ENCODE data around the gene UCK2. TPM values are rescaled to one million over a fixed set of nuclear protein-coding genes. Genes with fewer than 3 reads are reported as not detected.
A peak's percentile ranks its signal among the peaks of the same experiment; 100 is the strongest.
"Not testable (repeated sequence)": the region's sequence is repeated elsewhere in the genome, so short reads cannot be mapped to it uniquely, and the experiment has no call there.

UCK2 gene
- total RNA-seq (2014; rRNA removed; shearing (Covaris generic)) = 158 and 160 TPM in 2 replicates

DNA sequence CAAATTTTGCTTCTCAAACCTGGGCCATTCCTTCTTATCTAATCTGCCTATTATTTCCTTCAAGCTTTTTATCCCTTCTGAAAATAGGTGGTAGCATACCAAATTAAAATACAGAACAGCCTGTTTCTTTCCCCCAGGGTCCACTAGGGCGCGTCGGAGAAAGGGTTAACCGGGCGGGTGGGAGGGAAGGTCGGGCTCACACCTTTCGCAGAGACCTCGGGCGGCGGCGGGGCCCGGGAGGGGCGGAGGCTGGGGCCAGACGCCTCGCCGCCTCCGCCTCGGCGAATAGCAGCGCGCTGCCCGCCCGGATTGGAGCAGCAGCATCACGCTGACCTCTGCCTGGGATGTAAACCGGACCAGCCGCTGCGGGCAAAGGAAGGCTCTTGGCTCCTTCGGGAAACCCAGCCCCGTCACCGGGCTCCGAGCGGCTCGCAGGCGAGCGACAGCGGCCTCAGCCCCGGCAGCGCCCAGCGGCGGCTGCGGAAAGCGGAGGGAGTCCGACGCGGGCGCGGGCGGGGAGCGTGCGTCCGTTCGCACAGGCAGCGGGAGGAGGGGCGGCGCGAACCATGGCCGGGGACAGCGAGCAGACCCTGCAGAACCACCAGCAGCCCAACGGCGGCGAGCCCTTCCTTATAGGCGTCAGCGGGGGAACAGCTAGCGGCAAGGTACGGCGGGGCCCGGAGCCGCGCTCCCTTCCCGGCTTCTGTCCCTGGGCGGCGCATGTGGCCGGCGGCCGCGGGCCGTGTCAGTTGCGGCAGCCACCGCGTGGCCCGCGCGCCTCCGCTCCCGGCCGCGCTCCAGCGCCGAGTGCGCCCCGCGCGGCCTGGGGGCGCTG is at the start of gene UCK2:
Gene UCK2, plus strand, starts transcription at position 347 of the 835 bp plus-strand sequence. Its CDS starts 220 bp downstream, at position 567.
- Histone ChIP-seq H3K36me3 (replicated peaks; ENCODE audit: control insufficient read depth, insufficient read depth, low read length) (peaks cover 2% of the 10 kb centered on the region; the same call in 1 of the 2 replicates), H3K4me3 (ENCODE audit: insufficient read depth, low read depth, low read length) (peak within 1 kb of the TSS; percentile 98), H3K27me3 (ENCODE audit: control insufficient read depth, insufficient read depth, low read length) (no peaks in the 10 kb centered on the region)
- peak; percentile 94 for DNase-seq

DNA sequence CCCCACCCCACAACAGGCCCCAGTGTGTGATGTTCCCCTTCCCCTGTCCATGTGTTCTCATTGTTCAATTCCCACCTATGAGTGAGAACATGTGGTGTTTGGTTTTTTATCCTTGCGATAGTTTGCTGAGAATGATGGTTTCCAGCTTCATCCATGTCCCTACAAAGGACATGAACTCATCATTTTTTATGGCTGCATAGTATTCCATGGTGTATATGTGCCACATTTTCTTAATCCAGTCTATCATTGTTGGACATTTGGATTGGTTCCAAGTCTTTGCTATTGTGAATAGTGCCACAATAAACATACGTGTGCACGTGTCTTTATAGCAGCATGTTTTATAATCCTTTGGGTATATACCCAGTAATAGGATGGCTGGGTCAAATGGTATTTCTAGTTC is 49.2 kb upstream of the UCK2 start:
- H3K36me3 ChIP-seq (replicated peaks; ENCODE audit: control insufficient read depth, insufficient read depth, low read length); DNase-seq; H3K4me3 ChIP-seq (ENCODE audit: insufficient read depth, low read depth, low read length); H3K27me3 ChIP-seq (ENCODE audit: control insufficient read depth, insufficient read depth, low read length): not testable (repeated sequence)

DNA sequence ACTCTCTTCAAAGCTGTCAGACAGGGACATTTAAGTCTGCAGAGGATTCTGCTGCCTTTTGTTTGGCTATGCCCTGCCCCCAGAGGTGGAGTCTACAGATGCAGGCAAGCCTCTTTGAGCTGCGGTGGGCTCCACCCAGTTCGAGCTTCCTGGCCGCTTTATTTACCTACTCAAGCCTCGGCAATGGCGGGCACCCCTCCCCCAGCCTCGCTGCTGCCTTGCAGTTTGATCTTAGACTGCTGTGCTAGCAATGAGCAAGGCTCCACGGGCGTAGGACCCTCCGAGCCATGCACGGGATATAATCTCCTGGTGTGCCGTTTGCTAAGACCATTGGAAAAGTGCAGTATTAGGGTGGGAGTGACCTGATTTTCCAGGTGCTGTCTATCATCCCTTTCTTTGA is 43.9 kb upstream of the UCK2 start:
- DNase-seq; H3K36me3 ChIP-seq (replicated peaks; ENCODE audit: control insufficient read depth, insufficient read depth, low read length); H3K4me3 ChIP-seq (ENCODE audit: insufficient read depth, low read depth, low read length); H3K27me3 ChIP-seq (ENCODE audit: control insufficient read depth, insufficient read depth, low read length): not testable (repeated sequence)

DNA sequence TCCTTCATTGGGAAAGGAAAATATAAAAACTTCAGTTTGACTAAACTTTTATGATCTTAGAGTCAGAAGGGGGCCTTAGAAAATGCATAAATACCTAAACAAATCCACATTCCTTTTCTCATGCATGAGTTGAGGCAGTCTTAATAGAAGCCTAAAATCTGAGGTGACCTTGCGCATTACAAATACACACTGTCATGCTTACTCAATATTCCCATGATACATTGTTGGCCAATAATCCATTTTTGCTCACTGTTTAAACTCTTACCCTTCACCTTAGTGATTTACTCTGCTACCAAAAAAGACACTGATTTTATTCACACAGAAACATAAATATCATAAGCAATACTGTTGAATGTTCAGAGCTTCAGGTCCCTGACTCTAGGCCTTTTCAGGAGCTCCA is 39.7 kb upstream of the UCK2 start:
- Histone ChIP-seq H3K36me3 (replicated peaks; ENCODE audit: control insufficient read depth, insufficient read depth, low read length) (no peaks in the 10 kb centered on the region), H3K27me3 (ENCODE audit: control insufficient read depth, insufficient read depth, low read length) (no peaks in the 10 kb centered on the region), H3K4me3 (ENCODE audit: insufficient read depth, low read depth, low read length) (no peak overlapping the region)
- no peak for DNase-seq

DNA sequence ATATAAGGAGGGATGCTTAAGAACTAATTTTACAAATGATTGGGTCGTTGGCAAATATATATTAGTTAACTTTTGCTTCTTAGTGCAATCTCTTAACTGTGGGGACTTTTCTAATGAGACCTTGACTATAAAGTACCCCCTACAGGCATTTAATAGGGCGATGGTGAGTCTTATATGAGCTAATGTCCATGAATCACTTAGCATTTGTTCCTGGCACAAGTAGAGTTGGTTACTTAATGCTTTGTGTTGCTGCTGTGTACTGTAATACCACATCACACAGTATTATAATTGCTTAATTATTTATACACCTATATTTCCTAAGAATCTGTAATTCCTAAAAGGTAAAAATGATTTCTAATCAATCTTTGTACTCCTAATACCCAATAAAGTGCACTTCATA is 33.5 kb upstream of the UCK2 start:
- no peak for DNase-seq
- Histone ChIP-seq H3K4me3 (ENCODE audit: insufficient read depth, low read depth, low read length) (no peak overlapping the region), H3K27me3 (ENCODE audit: control insufficient read depth, insufficient read depth, low read length) (no peaks in the 10 kb centered on the region), H3K36me3 (replicated peaks; ENCODE audit: control insufficient read depth, insufficient read depth, low read length) (no peaks in the 10 kb centered on the region)

DNA sequence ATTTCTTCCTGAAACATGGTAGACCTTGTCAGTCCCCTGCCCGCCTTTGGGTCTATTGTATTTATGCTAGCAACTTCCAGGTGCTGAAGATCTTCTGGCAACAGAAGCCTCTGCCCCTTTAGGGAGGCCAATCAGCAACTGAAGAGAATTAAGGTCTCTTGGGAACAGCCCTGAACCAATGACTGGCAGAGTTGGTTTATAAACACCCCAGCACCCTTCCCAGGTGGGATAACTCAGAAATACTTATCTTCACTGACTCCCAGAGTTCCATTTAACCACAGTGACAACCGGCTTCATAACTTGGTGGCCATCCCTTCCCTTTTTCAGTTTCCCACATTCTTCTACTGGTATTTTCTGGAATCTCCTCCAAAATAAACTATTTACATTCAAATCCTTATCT is 31.5 kb upstream of the UCK2 start:
- Histone ChIP-seq H3K27me3 (ENCODE audit: control insufficient read depth, insufficient read depth, low read length) (no peaks in the 10 kb centered on the region), H3K36me3 (replicated peaks; ENCODE audit: control insufficient read depth, insufficient read depth, low read length) (no peaks in the 10 kb centered on the region), H3K4me3 (ENCODE audit: insufficient read depth, low read depth, low read length) (no peak overlapping the region)
- DNase-seq = peak; percentile 10

DNA sequence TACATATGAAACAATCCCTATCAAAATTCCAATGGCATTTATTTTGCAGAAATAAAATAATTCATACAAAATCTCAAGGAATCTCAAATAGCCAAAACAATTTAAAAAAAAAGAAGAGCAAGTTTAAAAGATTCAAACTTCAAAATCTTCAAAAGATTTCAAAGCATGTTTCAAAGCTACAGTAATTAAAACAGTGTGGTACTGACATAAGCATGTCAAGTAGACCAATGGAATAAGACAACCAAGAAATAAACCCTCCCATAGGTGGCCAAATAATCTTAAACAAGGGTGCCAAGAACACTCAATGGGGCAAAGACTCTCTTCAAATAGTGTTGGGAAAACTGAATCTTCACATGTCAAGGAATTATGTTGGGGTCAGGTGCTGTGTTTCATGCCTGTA is 28.0 kb upstream of the UCK2 start:
- Histone ChIP-seq H3K36me3 (replicated peaks; ENCODE audit: control insufficient read depth, insufficient read depth, low read length) (no peaks in the 10 kb centered on the region), H3K4me3 (ENCODE audit: insufficient read depth, low read depth, low read length) (no peak overlapping the region), H3K27me3 (ENCODE audit: control insufficient read depth, insufficient read depth, low read length) (no peaks in the 10 kb centered on the region)
- DNase-seq = no peak

DNA sequence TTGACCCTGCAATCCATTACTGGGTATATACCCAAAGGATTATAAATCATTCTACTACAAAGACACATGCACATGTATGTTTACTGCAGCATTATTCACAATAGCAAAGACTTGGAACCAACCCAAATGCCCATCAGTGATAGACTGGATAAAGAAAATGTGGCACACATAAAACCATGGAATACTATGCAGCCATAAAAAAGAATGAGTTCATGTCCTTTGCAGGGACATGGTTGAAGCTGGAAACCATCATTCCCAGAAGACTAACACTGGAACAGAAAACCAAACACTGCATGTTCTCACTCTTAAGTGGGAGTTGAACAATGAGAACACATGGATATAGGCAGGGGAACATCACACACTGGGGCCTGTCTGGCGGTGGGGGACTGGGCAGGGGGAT is 22.9 kb upstream of the UCK2 start:
- not testable (repeated sequence) for H3K4me3 ChIP-seq (ENCODE audit: insufficient read depth, low read depth, low read length); DNase-seq; H3K36me3 ChIP-seq (replicated peaks; ENCODE audit: control insufficient read depth, insufficient read depth, low read length); H3K27me3 ChIP-seq (ENCODE audit: control insufficient read depth, insufficient read depth, low read length)

DNA sequence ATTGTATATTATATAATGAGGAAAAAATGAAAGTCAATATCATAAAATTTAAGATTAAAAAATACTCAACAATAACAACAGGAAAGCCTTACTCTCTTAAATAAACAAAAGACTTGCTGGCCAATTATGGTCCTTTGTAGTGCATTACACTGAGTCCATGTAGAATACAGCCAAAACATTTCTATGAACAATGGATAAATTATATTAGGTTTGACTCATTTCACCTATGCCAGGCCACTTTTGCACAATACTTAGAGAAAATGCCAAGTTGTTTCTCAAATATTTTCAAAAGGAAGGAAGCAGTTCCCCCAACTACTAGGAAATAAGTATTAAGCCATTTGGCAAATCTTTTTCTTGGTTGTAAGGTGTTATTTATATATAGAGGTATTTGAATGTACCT is 19.8 kb upstream of the UCK2 start:
- Histone ChIP-seq H3K36me3 (replicated peaks; ENCODE audit: control insufficient read depth, insufficient read depth, low read length) (no peaks in the 10 kb centered on the region), H3K4me3 (ENCODE audit: insufficient read depth, low read depth, low read length) (no peak overlapping the region), H3K27me3 (ENCODE audit: control insufficient read depth, insufficient read depth, low read length) (no peaks in the 10 kb centered on the region)
- DNase-seq = no peak

DNA sequence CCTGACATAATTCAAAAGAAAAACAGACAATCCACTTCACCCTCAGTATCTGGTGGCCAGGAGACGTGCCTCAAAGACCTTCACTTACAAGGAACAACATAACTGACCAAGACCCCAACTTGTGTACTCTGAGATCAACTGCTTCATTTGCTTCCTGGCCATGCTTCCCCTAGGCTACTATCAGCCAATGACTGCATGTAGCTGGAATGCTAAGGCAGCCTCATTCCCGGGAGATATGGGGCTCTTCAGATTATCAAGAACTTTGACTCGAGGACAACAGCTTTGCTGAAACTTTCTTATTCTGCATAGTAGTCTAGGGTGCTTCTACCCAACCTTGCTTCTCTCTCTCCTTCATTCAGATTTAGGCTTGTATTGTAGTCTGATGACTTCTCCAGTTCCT is 11.7 kb upstream of the UCK2 start:
- no peak for DNase-seq
- no peaks in the 10 kb centered on the region for H3K27me3 ChIP-seq (ENCODE audit: control insufficient read depth, insufficient read depth, low read length)
- H3K4me3 ChIP-seq (ENCODE audit: insufficient read depth, low read depth, low read length) = no peak overlapping the region
- no peaks in the 10 kb centered on the region for H3K36me3 ChIP-seq (replicated peaks; ENCODE audit: control insufficient read depth, insufficient read depth, low read length)

DNA sequence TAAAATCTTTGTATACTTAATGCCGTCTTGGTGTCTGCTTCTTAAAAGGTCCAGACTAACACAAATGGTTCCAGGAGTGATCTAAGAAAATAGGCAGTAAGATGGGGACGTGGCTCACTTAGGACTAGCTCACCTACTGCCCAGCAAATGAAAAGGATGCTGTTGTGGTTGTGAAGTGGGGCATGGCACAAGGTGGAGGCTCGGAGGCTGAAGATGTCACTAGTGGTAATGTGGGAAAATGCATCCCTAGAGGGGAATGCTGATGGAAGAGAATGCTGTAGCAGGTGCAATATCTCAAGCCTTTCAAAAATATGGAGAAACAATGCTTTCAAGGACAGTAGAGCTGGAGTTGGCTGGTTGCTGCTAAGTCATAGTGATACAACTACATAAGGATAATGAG is 11.3 kb upstream of the UCK2 start:
- H3K36me3 ChIP-seq (replicated peaks; ENCODE audit: control insufficient read depth, insufficient read depth, low read length) = no peaks in the 10 kb centered on the region
- no peak for DNase-seq
- H3K4me3 ChIP-seq (ENCODE audit: insufficient read depth, low read depth, low read length) = no peak overlapping the region
- H3K27me3 ChIP-seq (ENCODE audit: control insufficient read depth, insufficient read depth, low read length) = no peaks in the 10 kb centered on the region

DNA sequence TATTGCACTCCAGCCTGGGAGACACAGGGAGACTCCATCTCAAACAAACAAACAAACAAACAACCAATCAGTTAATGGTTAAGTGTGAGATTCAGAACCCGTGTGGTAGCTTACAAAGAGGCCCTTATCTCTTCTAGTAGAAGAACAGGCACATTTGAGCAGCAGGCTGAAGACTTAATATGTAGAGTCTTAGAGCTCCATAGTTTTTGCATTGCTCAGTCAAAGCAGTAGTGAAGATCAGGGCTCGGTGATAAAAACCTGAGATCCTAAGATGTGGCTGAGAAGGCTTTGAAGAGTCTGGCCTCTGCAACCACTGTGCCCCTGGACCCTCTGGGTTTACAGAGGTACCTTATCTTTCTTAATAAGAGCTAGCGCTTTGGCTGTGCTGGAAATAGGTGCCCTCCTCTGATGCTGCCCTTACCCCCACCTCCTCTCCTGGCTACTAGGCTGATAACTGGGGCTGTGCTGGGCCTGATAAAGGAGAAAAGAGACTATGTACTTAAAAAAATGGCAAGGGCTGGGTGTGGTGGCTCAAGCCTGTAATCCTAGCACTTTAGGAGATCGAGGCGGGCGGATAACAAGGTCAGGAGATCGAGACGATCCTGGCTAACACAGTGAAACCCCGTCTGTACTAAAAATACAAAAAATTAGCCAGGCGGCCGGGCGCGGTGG is 10.5 kb upstream of the UCK2 start:
- no peak overlapping the region for H3K4me3 ChIP-seq (ENCODE audit: insufficient read depth, low read depth, low read length)
- H3K27me3 ChIP-seq (ENCODE audit: control insufficient read depth, insufficient read depth, low read length) = no peaks in the 10 kb centered on the region
- DNase-seq = no peak
- H3K36me3 ChIP-seq (replicated peaks; ENCODE audit: control insufficient read depth, insufficient read depth, low read length) = no peaks in the 10 kb centered on the region

DNA sequence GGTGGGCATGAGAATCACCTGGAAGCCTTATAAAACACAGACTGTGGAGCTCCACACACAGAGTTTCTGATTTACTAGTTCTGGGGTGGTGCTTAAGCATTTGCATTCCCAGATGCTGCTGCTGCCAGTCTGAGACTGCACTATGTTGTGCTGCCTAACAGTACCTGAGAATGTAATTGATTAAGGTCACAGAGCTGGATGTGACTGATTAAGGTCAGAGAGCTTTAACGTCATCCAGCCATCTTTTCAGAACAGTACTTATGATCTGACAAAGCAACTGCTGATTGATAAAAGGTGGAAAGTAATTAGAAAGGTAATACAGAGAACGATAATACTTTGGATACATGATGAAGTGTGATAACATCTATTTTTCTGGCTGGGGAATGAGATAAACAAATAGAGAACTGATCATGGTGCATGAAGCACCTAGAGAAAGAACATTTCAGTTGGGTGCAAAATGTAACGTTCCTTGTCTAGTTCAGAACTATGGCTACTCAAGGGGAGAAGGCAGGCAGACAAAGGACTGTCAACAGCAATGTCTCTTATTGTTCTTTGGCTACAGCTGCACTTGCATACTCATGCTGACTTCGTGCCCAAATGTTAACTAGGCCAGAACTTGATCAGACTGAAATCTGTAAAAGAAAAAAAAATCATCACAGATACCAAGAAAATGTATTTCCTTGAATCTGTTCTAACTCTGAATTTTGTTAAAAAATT is 3.7 kb upstream of the UCK2 start:
- no peak for DNase-seq
- no peaks in the 10 kb centered on the region for H3K36me3 ChIP-seq (replicated peaks; ENCODE audit: control insufficient read depth, insufficient read depth, low read length)
- no peak overlapping the region for H3K4me3 ChIP-seq (ENCODE audit: insufficient read depth, low read depth, low read length)
- no peaks in the 10 kb centered on the region for H3K27me3 ChIP-seq (ENCODE audit: control insufficient read depth, insufficient read depth, low read length)

DNA sequence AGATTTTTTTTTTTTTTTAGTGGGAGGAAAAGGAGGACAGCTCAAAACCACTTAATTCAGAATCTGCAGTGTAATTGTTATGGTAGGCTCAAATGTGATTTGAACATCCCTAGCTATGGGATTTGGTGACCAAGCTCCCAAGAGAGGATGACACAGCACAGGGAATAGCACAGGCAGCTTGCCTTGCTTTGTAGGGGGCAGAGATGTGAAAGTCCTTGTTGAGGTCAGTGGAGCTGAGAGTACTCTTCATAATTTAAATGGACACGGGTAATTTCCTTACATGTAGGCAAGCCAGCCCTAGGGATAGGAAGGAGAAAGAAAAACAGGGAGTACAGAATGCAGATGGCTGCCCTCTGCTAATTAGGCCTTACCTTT is 3.2 kb upstream of the UCK2 start:
- no peaks in the 10 kb centered on the region for H3K36me3 ChIP-seq (replicated peaks; ENCODE audit: control insufficient read depth, insufficient read depth, low read length)
- no peak overlapping the region for H3K4me3 ChIP-seq (ENCODE audit: insufficient read depth, low read depth, low read length)
- no peak for DNase-seq
- H3K27me3 ChIP-seq (ENCODE audit: control insufficient read depth, insufficient read depth, low read length) = no peaks in the 10 kb centered on the region
